ENCODE data around the gene CTNND2. TPM values are rescaled to one million over a fixed set of nuclear protein-coding genes. Genes with fewer than 3 reads are reported as not detected.

CTNND2 gene
- total and polyA plus RNA-seq, 10 of the 15 experiments (the other 5 are each of a cell fraction or from before 2014, with no cell fraction given) = 0.02 to 0.16 (median 0.04) TPM; not detected in 7

GRCh38 chr5:11426442-11426841, 477.8 kb downstream of the CTNND2 start:
- Histone ChIP-seq H2AFZ (ENCODE audit: control insufficient read depth, low read depth, low read length) (no peak overlapping the region), H3K9me3 (replicated peaks; ENCODE audit: control insufficient read depth, insufficient read depth, low read length) (no peaks in the 10 kb centered on the region), H3K4me2 (ENCODE audit: control insufficient read depth, insufficient read depth) (no peak overlapping the region), H4K20me1 (ENCODE audit: control insufficient read depth, insufficient read depth) (no peaks in the 10 kb centered on the region), H3K27me3 (replicated peaks in 1 of 2; ENCODE audit: control insufficient read depth in 2 of 2, insufficient read depth in 2 of 2, low read length in 1 of 2) (no peaks in the 10 kb centered on the region), H3K79me2 (ENCODE audit: control insufficient read depth, insufficient read depth, low read length) (no peaks in the 10 kb centered on the region), H3K27ac (ENCODE audit: control insufficient read depth, insufficient read depth) (no peak overlapping the region), H3K36me3 (ENCODE audit: control insufficient read depth in 2 of 2, insufficient read depth in 2 of 2, low read length in 1 of 2) (no peaks in the 10 kb centered on the region), H3K4me1 (ENCODE audit: control insufficient read depth, insufficient read depth, low read length) (no peaks in the 10 kb centered on the region), H3K9ac (ENCODE audit: control insufficient read depth, insufficient read depth, low read length) (no peak overlapping the region), H3K4me3 (no peak overlapping the region)
- TF ChIP-seq ATF2 (IDR thresholded peaks at IDR 0.05; ENCODE audit: low read length) (no peak), MEF2A (IDR thresholded peaks at IDR 0.05; ENCODE audit: insufficient read depth, low read depth, low read length) (no peak), SMC3 (IDR thresholded peaks at IDR 0.05; ENCODE audit: borderline replicate concordance, low read length) (no peak), CBFB (IDR thresholded peaks at IDR 0.05; ENCODE audit: low read depth) (no peak), HCFC1 (IDR thresholded peaks at IDR 0.05; ENCODE audit: low read length) (no peak), MAX (IDR thresholded peaks at IDR 0.05; ENCODE audit: low read depth, low read length) (no peak), PML (IDR thresholded peaks at IDR 0.05; ENCODE audit: low read length) (no peak)
- TF ChIP-seq, protein P1, sequence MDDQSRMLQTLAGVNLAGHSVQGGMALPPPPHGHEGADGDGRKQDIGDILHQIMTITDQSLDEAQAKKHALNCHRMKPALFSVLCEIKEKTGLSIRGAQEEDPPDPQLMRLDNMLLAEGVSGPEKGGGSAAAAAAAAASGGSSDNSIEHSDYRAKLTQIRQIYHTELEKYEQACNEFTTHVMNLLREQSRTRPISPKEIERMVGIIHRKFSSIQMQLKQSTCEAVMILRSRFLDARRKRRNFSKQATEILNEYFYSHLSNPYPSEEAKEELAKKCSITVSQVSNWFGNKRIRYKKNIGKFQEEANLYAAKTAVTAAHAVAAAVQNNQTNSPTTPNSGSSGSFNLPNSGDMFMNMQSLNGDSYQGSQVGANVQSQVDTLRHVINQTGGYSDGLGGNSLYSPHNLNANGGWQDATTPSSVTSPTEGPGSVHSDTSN (IDR thresholded peaks at IDR 0.05; ENCODE audit: insufficient replicate concordance, low read depth, low read length) = no peak
- ChIA-PET CTCF (no interaction called here), POLR2A (no interaction called here), RAD21 (ENCODE audit: unreplicated experiment) (no interaction called here), SMC1A (ENCODE audit: uncharacterized antibody, unreplicated experiment) (no interaction called here)
- FAIRE-seq = no peak
- no peak for ATAC-seq
- intact Hi-C loops (cut with micrococcal nuclease; ENCODE audit: unreplicated experiment) (no loop called here), in situ Hi-C loops (cut with MboI) (no loop called here)
- WGBS (ENCODE audit: insufficient coverage, insufficient replicate concordance, low lambda C conversion rate, missing lambda C conversion rate) = 28% methylated on average over 5 of the region's 5 CpGs
- no peak for DNase-seq (ENCODE audit: low read depth, low spot score)
- BruUV-seq (replicated peaks) = no TSS peak

Measured in GM12878 (cell line).